Globus pallidus (tissue), 1 donor: Measurements from ENCODE around the gene RDH16.

Source experiments
- DNase-seq: peaks from one replicate; pipeline ENCODE4 v3.0.0-alpha.2; 2015; ENCODE audit warnings: low spot score

RDH16 gene

GRCh38 chr12:56957229-56958052 lies at the start of gene RDH16:
Gene RDH16, minus strand, starts transcription at chr12:56957608. Its CDS starts 146 bp downstream, at chr12:56957462.
- no peak for DNase-seq

DNA sequence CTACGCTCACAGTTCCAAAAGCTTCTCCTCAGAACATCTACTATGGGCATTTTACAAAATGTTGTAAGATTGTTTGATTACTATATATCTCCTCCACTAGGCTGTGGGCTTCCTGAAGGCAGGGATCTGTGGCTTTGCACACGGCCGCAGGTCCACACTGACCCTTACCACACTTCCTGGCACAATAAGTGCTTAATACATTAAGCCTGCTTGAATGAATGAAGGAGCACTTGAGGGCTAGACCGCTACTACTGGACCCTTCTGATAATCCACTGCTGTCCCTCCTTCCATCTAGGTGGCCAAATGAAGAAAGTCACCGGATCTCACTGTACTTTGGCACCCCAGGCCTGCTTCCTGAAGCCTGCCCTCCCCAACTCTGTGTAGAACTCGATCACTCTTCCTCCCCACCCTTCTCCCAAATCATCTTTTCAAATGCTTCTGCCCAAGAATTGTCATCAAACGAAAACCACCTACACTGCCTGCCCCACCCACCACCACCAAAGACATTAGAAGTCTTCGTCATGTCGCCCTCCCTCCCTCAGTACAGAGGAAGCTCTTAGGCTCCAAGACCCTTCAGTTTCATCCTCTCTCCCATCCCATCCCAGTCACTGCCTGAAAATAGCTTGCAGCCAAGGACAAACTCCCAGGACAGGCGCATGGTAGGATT lies 49.5 kb upstream of the RDH16 start:
- no peak for DNase-seq

- DNase-seq = peak; percentile 53
Measured at GRCh38 chr12:57005980-57006808, 48.8 kb upstream of the RDH16 start, which contains the start of gene ZBTB39. Gene ZBTB39, minus strand, starts transcription at chr12:57006546. Its CDS starts 1,629 bp downstream, at chr12:57004917.

DNA sequence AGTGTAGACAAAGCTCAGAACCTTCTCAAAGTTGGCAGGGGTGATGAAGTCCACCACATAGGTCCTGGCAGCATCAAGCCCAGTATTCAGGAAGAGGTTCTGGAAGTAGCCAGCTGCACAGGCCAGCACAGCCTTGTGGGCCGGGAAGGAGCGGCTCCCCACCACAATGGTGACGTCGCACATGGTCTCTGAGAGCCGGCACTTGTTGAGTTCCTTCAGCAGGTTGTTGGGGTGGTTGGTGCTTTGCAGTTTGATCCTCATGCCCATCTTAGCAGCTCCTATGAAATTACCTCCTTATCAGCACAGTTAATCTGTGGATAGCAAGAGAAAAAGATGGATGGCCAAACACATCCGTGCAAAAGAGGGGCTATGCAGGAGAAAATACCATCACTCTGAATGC lies 47.2 kb upstream of the RDH16 start:
- no peak for DNase-seq

DNA sequence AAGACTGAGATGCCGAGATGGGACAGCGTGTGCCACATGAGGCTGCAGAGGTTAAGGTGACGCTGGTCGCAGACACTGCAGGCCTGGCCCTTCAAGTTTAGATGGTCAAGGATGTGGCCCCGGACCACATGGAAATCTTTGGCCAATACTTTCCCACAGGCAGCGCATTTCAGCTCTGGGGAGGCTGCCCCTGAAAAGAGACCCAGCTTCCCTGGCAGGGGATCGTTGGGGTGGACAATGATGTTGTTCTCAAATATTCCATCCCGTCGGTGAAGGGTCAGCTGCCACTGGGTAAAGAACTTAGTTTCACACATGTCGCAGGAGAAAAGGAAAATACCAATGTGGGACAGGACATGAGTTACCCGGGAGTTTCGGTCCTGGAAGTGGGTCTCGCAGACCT lies 46.0 kb upstream of the RDH16 start:
- no peak for DNase-seq

DNA sequence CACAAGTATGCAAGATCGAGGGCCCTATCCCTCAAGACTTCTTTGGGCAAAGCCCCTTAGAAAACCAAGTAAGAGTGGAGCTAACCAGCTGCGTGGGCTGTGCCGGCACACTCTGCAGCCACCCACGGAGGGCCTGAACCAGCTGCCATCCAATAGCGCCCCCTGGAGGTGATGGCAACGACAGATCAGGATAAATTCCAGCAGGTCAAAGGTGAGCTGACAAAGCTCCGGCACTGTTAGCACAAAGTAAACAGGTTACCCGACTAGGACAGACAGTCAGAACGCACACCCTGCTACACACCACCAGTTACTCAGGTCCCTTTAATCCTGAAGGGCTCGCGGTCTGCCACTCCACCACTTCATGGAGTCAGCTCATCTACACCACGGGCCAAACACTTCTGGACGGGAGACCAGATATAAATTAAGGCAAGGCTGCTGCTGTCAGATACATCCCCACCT lies 44.1 kb upstream of the RDH16 start:
- DNase-seq = peak; percentile 25

GRCh38 chr12:57000393-57000792 lies 43.0 kb upstream of the RDH16 start:
- no peak for DNase-seq

- no peak for DNase-seq
Measured at GRCh38 chr12:56999456-56999855, 42.0 kb upstream of the RDH16 start.

GRCh38 chr12:56998981-56999380 lies 41.6 kb upstream of the RDH16 start:
- DNase-seq = no peak

DNA sequence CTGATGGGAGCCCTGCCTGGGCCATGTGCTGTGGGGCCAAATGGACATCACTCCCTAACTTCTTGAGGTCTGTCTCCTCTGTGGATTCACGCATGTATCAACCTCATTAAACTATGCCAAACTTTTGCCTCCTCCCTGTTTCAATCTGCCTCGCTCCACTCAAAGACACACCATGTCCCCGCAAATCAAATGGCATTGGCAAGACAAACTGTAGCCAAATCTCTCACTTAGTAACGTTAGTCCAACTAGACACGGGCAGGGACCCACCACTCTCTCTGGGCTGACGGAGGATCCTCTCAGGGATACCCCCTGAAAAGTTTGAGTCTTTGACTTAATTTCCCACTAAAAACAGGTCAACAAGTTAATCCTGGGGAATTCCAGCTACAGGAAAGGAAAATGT lies 40.9 kb upstream of the RDH16 start:
- DNase-seq = no peak

GRCh38 chr12:56996793-56997545 lies 39.6 kb upstream of the RDH16 start:
- DNase-seq = no peak

DNA sequence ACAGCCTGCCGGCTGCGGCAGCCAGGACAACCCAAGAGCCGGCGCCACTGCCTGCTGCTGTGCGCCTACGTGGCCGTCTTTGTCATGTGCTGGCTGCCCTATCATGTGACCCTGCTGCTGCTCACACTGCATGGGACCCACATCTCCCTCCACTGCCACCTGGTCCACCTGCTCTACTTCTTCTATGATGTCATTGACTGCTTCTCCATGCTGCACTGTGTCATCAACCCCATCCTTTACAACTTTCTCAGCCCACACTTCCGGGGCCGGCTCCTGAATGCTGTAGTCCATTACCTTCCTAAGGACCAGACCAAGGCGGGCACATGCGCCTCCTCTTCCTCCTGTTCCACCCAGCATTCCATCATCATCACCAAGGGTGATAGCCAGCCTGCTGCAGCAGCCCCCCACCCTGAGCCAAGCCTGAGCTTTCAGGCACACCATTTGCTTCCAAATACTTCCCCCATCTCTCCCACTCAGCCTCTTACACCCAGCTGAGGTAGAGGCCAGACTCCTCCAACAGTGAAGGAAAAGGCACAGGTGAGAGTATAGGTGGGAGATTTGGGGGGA lies 38.6 kb upstream of the RDH16 start:
- DNase-seq = no peak

GRCh38 chr12:56995201-56995929 lies 38.0 kb upstream of the RDH16 start:
- no peak for DNase-seq

DNA sequence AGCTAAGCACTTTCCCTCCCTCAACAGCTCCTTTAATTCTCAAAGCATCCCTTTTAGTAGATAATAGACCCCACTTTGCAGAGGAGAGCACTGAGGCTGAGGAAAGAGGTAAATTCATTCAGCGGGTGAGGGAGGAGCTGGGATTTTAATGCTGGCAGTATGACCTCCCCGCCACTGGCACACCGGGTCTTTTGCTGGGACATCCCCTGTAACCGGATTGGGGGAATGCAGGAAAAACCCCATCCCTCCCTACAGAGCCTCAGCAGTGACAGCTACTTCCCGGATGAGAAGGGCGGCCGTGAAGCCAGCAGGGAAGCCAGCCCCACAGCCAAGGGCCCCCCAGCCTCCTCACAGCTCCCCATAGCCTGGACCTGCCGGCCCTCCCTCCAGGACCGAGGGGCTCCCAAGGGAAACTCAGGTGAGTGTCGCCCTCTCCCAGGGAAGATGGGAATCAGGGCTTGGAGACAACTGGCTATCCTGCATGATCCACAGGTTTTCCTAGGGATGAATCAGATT lies 36.9 kb upstream of the RDH16 start:
- DNase-seq = no peak

DNA sequence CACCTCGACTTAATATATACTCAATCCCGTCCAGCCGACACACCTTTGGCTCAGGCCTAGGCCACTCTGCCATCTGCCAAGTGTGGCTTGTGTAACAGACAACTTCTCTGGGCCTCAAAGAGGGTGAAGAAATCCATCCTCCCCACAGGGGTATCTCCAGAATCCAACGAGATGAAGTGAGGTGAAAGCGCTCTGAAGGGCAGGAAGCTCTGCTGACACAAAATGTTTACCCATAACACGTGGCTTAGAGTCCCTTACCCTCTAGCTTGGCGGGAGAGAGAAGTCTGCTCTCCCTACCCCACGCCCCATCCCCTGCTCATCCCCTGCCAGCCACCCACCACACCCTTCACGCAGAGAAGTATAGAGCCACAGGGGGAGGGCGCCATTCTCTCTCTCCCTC lies 35.9 kb upstream of the RDH16 start:
- no peak for DNase-seq

GRCh38 chr12:56991319-56992246 lies 34.2 kb upstream of the RDH16 start:
- DNase-seq = peak; percentile 63

GRCh38 chr12:56990648-56991318 lies 33.4 kb upstream of the RDH16 start:
- DNase-seq = no peak

GRCh38 chr12:56989861-56990610 lies 32.6 kb upstream of the RDH16 start:
- no peak for DNase-seq
